Heart left ventricle (tissue), 13 donors: Measurements from ENCODE around the gene ACIN1.

Experiments used
- POLR2A ChIP-seq, 2 donors: fragments of 450-650 bp; IDR thresholded peaks; one replicate each; pipeline ENCODE4 v1.6.1; 2017; ENCODE audit warnings: antibody characterized with exemption in 2 of 2, mild to moderate bottlenecking in 2 of 2, moderate library complexity in 2 of 2
- TF ChIP-seq, protein P1 (sequence below), 12 donors: fragments of 200-600 bp; sonication (generic) in 4 of 12; IDR thresholded peaks; one replicate each; pipeline versions ENCODE4 v1.5.0 to v1.8.0; 2018 to 2022; ENCODE audit warnings: antibody characterized with exemption in 12 of 12, mild to moderate bottlenecking in 5 of 12
- donor health status: ischemic (EF 13 %, LVEDD 7.1; RV severe dilation, severe dysfunction).
- donor health status: DM: no; HTN: yes; CAD: no.
- donor health status: DM: no; HTN: no; CAD: no.
- donor health status: ischemic (EF 25% LVEDD 6.9; RV normal size, moderate dysfunction).
- donor health status: ischemic (EF 25% LVEDD 5.7; RV mildly dilated, moderate dysfunction).
- donor health status: ischemic (EF 35%, LVEDD 5.7; RV mildly dilated, moderate dysfunction).
- donor health status: nonischemic (EF 11% LVEDD 7.7; RV severe dilation, severe dysfunction).
- donor health status: DM: yes; HTN: yes; CAD: no.
- donor health status: PGD.
- donor health status: ischemic (EF 29% LVEDD 5.4; RV normal size, mild dysfunction).
- donor health status: nonischemic (EF 23%, LVEDD 6.1; RV moderate dilation, normal function).

- no peak for TF ChIP-seq POLR2A (IDR thresholded peaks at IDR 0.05)
- TF ChIP-seq, protein P1, sequence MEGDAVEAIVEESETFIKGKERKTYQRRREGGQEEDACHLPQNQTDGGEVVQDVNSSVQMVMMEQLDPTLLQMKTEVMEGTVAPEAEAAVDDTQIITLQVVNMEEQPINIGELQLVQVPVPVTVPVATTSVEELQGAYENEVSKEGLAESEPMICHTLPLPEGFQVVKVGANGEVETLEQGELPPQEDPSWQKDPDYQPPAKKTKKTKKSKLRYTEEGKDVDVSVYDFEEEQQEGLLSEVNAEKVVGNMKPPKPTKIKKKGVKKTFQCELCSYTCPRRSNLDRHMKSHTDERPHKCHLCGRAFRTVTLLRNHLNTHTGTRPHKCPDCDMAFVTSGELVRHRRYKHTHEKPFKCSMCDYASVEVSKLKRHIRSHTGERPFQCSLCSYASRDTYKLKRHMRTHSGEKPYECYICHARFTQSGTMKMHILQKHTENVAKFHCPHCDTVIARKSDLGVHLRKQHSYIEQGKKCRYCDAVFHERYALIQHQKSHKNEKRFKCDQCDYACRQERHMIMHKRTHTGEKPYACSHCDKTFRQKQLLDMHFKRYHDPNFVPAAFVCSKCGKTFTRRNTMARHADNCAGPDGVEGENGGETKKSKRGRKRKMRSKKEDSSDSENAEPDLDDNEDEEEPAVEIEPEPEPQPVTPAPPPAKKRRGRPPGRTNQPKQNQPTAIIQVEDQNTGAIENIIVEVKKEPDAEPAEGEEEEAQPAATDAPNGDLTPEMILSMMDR (IDR thresholded peaks at IDR 0.05), result no peak
Measured at GRCh38 chr14:23066855-23067744, 27.8 kb downstream of the ACIN1 start.
